Measurements from ENCODE around the gene TRIP6.

DNA sequence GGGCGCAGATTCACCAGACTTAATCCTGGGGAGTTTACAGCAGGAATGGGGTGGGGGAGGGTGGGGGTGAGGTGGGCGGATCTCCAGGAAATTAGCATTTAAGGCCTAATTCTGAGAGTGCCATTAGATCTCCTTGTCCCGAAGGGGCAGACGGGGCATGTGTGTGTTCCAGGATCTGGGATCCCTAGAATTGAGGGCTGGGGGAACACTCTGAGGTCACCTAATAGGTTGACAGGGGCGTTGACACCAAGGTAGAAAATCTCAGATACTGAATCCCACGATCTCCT is 30.4 kb upstream of the TRIP6 start:
- TF ChIP-seq, protein P1, sequence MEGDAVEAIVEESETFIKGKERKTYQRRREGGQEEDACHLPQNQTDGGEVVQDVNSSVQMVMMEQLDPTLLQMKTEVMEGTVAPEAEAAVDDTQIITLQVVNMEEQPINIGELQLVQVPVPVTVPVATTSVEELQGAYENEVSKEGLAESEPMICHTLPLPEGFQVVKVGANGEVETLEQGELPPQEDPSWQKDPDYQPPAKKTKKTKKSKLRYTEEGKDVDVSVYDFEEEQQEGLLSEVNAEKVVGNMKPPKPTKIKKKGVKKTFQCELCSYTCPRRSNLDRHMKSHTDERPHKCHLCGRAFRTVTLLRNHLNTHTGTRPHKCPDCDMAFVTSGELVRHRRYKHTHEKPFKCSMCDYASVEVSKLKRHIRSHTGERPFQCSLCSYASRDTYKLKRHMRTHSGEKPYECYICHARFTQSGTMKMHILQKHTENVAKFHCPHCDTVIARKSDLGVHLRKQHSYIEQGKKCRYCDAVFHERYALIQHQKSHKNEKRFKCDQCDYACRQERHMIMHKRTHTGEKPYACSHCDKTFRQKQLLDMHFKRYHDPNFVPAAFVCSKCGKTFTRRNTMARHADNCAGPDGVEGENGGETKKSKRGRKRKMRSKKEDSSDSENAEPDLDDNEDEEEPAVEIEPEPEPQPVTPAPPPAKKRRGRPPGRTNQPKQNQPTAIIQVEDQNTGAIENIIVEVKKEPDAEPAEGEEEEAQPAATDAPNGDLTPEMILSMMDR (IDR thresholded peaks at IDR 0.05), result no peak
- TF ChIP-seq POLR2A (IDR thresholded peaks at IDR 0.05), result no peak
